HG02642 (cell line): Measurements from ENCODE around the gene GPR148.
"Not testable (repeated sequence)": the region's sequence is repeated elsewhere in the genome, so short reads cannot be mapped to it uniquely, and the experiment has no call there.

Source experiments
- ATAC-seq: cut with Tn5 transposase; IDR thresholded peaks from one replicate; pipeline ENCODE4 v1.9.1; 2021; ENCODE audit warnings: mild to moderate bottlenecking; ENCODE audit not compliant: unreplicated experiment, poor library complexity

The GPR148 gene

GRCh38 chr2:130728549-130729316 lies at the start of gene GPR148:
TSS of gene GPR148 (plus strand) at chr2:130729070. CDS start at chr2:130729152, 82 bp downstream.
- no peak for ATAC-seq

GRCh38 chr2:130692041-130692770 lies 36.7 kb upstream of the GPR148 start:
- ATAC-seq, result not testable (repeated sequence)

GRCh38 chr2:130693474-130693873 lies 35.4 kb upstream of the GPR148 start:
- ATAC-seq, result not testable (repeated sequence)

GRCh38 chr2:130703250-130703649 lies 25.6 kb upstream of the GPR148 start:
- ATAC-seq, result not testable (repeated sequence)

GRCh38 chr2:130714795-130715194 lies 14.1 kb upstream of the GPR148 start:
- ATAC-seq, result not testable (repeated sequence)

- no peak for ATAC-seq
These were observed 8.8 kb upstream of the GPR148 start for GRCh38 chr2:130720036-130720435.

- no peak for ATAC-seq
These were observed 8.3 kb upstream of the GPR148 start for GRCh38 chr2:130720528-130720927.

- ATAC-seq, result no peak
These were observed 4.4 kb upstream of the GPR148 start for GRCh38 chr2:130724455-130724854.

- no peak for ATAC-seq
These were observed 2.2 kb upstream of the GPR148 start for GRCh38 chr2:130726614-130727180.

- peak; percentile 92 for ATAC-seq
These were observed 1.5 kb upstream of the GPR148 start for GRCh38 chr2:130727286-130727924.

- ATAC-seq, result peak; percentile 15
These were observed 839 bp upstream of the GPR148 start for GRCh38 chr2:130728007-130728454.

GRCh38 chr2:130729322-130730299 lies 741 bp downstream of the GPR148 start:
- ATAC-seq, result no peak

GRCh38 chr2:130732257-130732656 lies 3.4 kb downstream of the GPR148 start:
- not testable (repeated sequence) for ATAC-seq

- ATAC-seq, result no peak
These were observed 6.3 kb downstream of the GPR148 start for GRCh38 chr2:130735200-130735599.

- ATAC-seq, result no peak
These were observed 7.6 kb downstream of the GPR148 start for GRCh38 chr2:130736487-130736886.

- no peak for ATAC-seq
These were observed 8.7 kb downstream of the GPR148 start for GRCh38 chr2:130737592-130737991.

GRCh38 chr2:130740671-130741070 lies 11.8 kb downstream of the GPR148 start:
- no peak for ATAC-seq

GRCh38 chr2:130743278-130743677 lies 14.4 kb downstream of the GPR148 start:
- ATAC-seq, result no peak

GRCh38 chr2:130744287-130745117 lies 15.6 kb downstream of the GPR148 start:
- ATAC-seq, result no peak
